Right renal cortex interstitium (tissue), 3 donors: ENCODE data around the gene SLC39A5. TPM values are rescaled to one million over a fixed set of nuclear protein-coding genes. Genes with fewer than 3 reads are reported as not detected.
"Not testable (repeated sequence)": the region's sequence is repeated elsewhere in the genome, so short reads cannot be mapped to it uniquely, and the experiment has no call there.

ENCODE experiments used
- DNase-seq, 3 donors: peaks; one replicate each; pipeline ENCODE4 v3.0.0-alpha.2; 2013; ENCODE audit warnings: low read depth in 3 of 3, low spot score in 2 of 3
- polyA plus RNA-seq, 3 donors: library from polyadenylated mRNA; unstranded; fragments of 120-200 nt; gene quantifications; one replicate each; pipeline ENCODE4 v1.2.1, GENCODE V29; 2013; ENCODE audit not compliant: insufficient read length in 3 of 3

The SLC39A5 gene
- polyA plus RNA-seq, 3 donors: 36.0 to 50.3 (median 49.2) TPM

- no peak for DNase-seq
These were observed 13.9 kb downstream of the SLC39A5 start for GRCh38 chr12:56243731-56244181.

- DNase-seq: no peak
These were observed 14.6 kb downstream of the SLC39A5 start for GRCh38 chr12:56244494-56244893.

GRCh38 chr12:56247923-56248322 lies 18.1 kb downstream of the SLC39A5 start:
- DNase-seq: no peak

- no peak for DNase-seq
These were observed 18.9 kb downstream of the SLC39A5 start for GRCh38 chr12:56248711-56249110.

- DNase-seq: no peak
These were observed 22.8 kb downstream of the SLC39A5 start for GRCh38 chr12:56252649-56253048.

- no peak for DNase-seq
These were observed 23.2 kb downstream of the SLC39A5 start for GRCh38 chr12:56253091-56253490.

- DNase-seq: no peak
These were observed 25.8 kb downstream of the SLC39A5 start for GRCh38 chr12:56255671-56256070.

GRCh38 chr12:56256326-56256960 lies 26.6 kb downstream of the SLC39A5 start:
- DNase-seq: no peak

- DNase-seq: no peak
These were observed 27.2 kb downstream of the SLC39A5 start for GRCh38 chr12:56257071-56257470.

GRCh38 chr12:56257491-56258067 lies 27.7 kb downstream of the SLC39A5 start:
- peak in 2 of 3 donors; percentile 9 to 26 for DNase-seq

GRCh38 chr12:56258068-56258819 lies 28.4 kb downstream of the SLC39A5 start, which contains the start of gene ANKRD52:
TSS of gene ANKRD52 (minus strand) at chr12:56258384. CDS start at chr12:56258269, 115 bp downstream.
- peak; percentile 48 to 74 (median 71) for DNase-seq

- no peak for DNase-seq
These were observed 29.0 kb downstream of the SLC39A5 start for GRCh38 chr12:56258820-56259183.

- no peak for DNase-seq
These were observed 30.5 kb downstream of the SLC39A5 start for GRCh38 chr12:56260380-56260779.

- DNase-seq: no peak
These were observed 31.1 kb downstream of the SLC39A5 start for GRCh38 chr12:56260921-56261320.

GRCh38 chr12:56261503-56262232 lies 31.8 kb downstream of the SLC39A5 start:
- DNase-seq: no peak

- not testable (repeated sequence) for DNase-seq
These were observed 33.1 kb downstream of the SLC39A5 start for GRCh38 chr12:56262955-56263354.

GRCh38 chr12:56266068-56266692 lies 36.3 kb downstream of the SLC39A5 start:
- not testable (repeated sequence) for DNase-seq

- DNase-seq: peak; percentile 82 to 89 (median 83)
These were observed 37.0 kb downstream of the SLC39A5 start, which contains the start of gene COQ10A for GRCh38 chr12:56266693-56267442. TSS of gene COQ10A (plus strand) at chr12:56266942. CDS start at chr12:56267119, 177 bp downstream.

- no peak for DNase-seq
These were observed 37.7 kb downstream of the SLC39A5 start for GRCh38 chr12:56267443-56268071.
